ENCODE measurements around the gene TLE7.

Gene TLE7

GRCh38 chr16:71421911-71422310, 19.9 kb downstream of the TLE7 start:
- Mint-ChIP-seq H3K9me3 (no peaks in the 10 kb centered on the region), H3K27ac (no peak overlapping the region), H3K4me1 (peaks cover 9 to 11% of the 10 kb centered on the region in 2 donors), H3K27me3 (peaks cover 55 to 59% of the 10 kb centered on the region in 2 donors), H3K4me3 (no peak overlapping the region), H3K36me3 (no peaks in the 10 kb centered on the region)
- DNase-seq (no peak), ATAC-seq (replicated peaks) (no peak)

GRCh38 chr16:71414038-71414437, 27.8 kb downstream of the TLE7 start:
- Mint-ChIP-seq H3K4me3 (no peak overlapping the region), H3K27ac (no peak overlapping the region), H3K4me1 (peaks cover 9 to 11% of the 10 kb centered on the region in 2 donors), H3K27me3 (peaks cover 47 to 79% of the 10 kb centered on the region in 2 donors), H3K36me3 (no peaks in the 10 kb centered on the region), H3K9me3 (no peaks in the 10 kb centered on the region)
- ATAC-seq (replicated peaks) (no peak), DNase-seq (no peak)

GRCh38 chr16:71413341-71413740, 28.5 kb downstream of the TLE7 start:
- H3K27me3 Mint-ChIP-seq: peaks cover 47 to 77% of the 10 kb centered on the region in 2 donors
- no peak overlapping the region for H3K4me3 Mint-ChIP-seq
- no peaks in the 10 kb centered on the region for H3K9me3 Mint-ChIP-seq
- no peak overlapping the region for H3K27ac Mint-ChIP-seq
- H3K36me3 Mint-ChIP-seq: no peaks in the 10 kb centered on the region
- ATAC-seq (replicated peaks) (no peak), DNase-seq (no peak)
- H3K4me1 Mint-ChIP-seq: peaks cover 9 to 12% of the 10 kb centered on the region in 2 donors

GRCh38 chr16:71412270-71413160, 29.3 kb downstream of the TLE7 start:
- Mint-ChIP-seq H3K9me3 (no peaks in the 10 kb centered on the region), H3K4me3 (no peak overlapping the region), H3K27me3 (peaks cover 45 to 77% of the 10 kb centered on the region in 2 donors), H3K36me3 (no peaks in the 10 kb centered on the region), H3K4me1 (peaks cover 11 to 21% of the 10 kb centered on the region in 2 donors), H3K27ac (peak overlapping the region; percentile 47)
- DNase-seq: peak; percentile 33
- ATAC-seq (replicated peaks): peak; percentile 78 to 81

- H3K27ac Mint-ChIP-seq: no peak overlapping the region
- no peak for ATAC-seq (replicated peaks)
- H3K27me3 Mint-ChIP-seq: peaks cover 31 to 59% of the 10 kb centered on the region in 2 donors
These were observed 31.7 kb downstream of the TLE7 start for GRCh38 chr16:71410146-71410545.

GRCh38 chr16:71409011-71409775, 32.7 kb downstream of the TLE7 start:
- Mint-ChIP-seq H3K9me3 (peaks cover 8% of the 10 kb centered on the region in 2 donors), H3K27me3 (peaks cover 31 to 66% of the 10 kb centered on the region in 2 donors), H3K36me3 (peaks cover 0 to 10% of the 10 kb centered on the region in 2 donors), H3K4me1 (peaks cover 11 to 21% of the 10 kb centered on the region in 2 donors), H3K27ac (no peak overlapping the region), H3K4me3 (no peak overlapping the region)
- DNase-seq (no peak), ATAC-seq (replicated peaks) (no peak)

More at GRCh38 chr16:71410146-71410545, 31.7 kb downstream of the TLE7 start:
- Mint-ChIP-seq H3K9me3 (peaks cover 0 to 2% of the 10 kb centered on the region in 2 donors), H3K4me1 (peaks cover 11 to 21% of the 10 kb centered on the region in 2 donors), H3K36me3 (peaks cover 0 to 3% of the 10 kb centered on the region in 2 donors), H3K4me3 (no peak overlapping the region)
- DNase-seq: no peak

GRCh38 chr16:71408536-71408935, 33.3 kb downstream of the TLE7 start:
- peaks cover 31 to 67% of the 10 kb centered on the region in 2 donors for H3K27me3 Mint-ChIP-seq
- H3K36me3 Mint-ChIP-seq: peaks cover 0 to 10% of the 10 kb centered on the region in 2 donors
- peaks cover 11 to 21% of the 10 kb centered on the region in 2 donors for H3K4me1 Mint-ChIP-seq
- H3K27ac Mint-ChIP-seq: no peak overlapping the region
- ATAC-seq (replicated peaks): no peak
- no peak overlapping the region for H3K4me3 Mint-ChIP-seq
- peaks cover 9 to 13% of the 10 kb centered on the region in 2 donors for H3K9me3 Mint-ChIP-seq
- DNase-seq: no peak

GRCh38 chr16:71407731-71408130, 34.1 kb downstream of the TLE7 start:
- H3K27me3 Mint-ChIP-seq: peaks cover 33 to 68% of the 10 kb centered on the region in 2 donors
- H3K4me3 Mint-ChIP-seq: no peak overlapping the region
- H3K36me3 Mint-ChIP-seq: peaks cover 0 to 10% of the 10 kb centered on the region in 2 donors
- H3K27ac Mint-ChIP-seq: no peak overlapping the region
- no peak for ATAC-seq (replicated peaks)
- H3K9me3 Mint-ChIP-seq: peaks cover 9 to 13% of the 10 kb centered on the region in 2 donors
- peaks cover 9 to 17% of the 10 kb centered on the region in 2 donors for H3K4me1 Mint-ChIP-seq
- DNase-seq: no peak

GRCh38 chr16:71406724-71407123, 35.1 kb downstream of the TLE7 start:
- H3K36me3 Mint-ChIP-seq: peaks cover 0 to 10% of the 10 kb centered on the region in 2 donors
- no peak overlapping the region for H3K4me3 Mint-ChIP-seq
- H3K27ac Mint-ChIP-seq: no peak overlapping the region
- H3K9me3 Mint-ChIP-seq: peaks cover 9 to 13% of the 10 kb centered on the region in 2 donors
- DNase-seq (no peak), ATAC-seq (replicated peaks) (no peak)
- H3K4me1 Mint-ChIP-seq: peaks cover 2 to 10% of the 10 kb centered on the region in 2 donors
- peaks cover 32 to 64% of the 10 kb centered on the region in 2 donors for H3K27me3 Mint-ChIP-seq

GRCh38 chr16:71406316-71406715, 35.5 kb downstream of the TLE7 start:
- Mint-ChIP-seq H3K4me3 (no peak overlapping the region), H3K27me3 (peaks cover 31 to 62% of the 10 kb centered on the region in 2 donors), H3K9me3 (peaks cover 9 to 13% of the 10 kb centered on the region in 2 donors), H3K27ac (no peak overlapping the region), H3K36me3 (peaks cover 0 to 10% of the 10 kb centered on the region in 2 donors), H3K4me1 (peaks cover 2 to 10% of the 10 kb centered on the region in 2 donors)
- DNase-seq (no peak), ATAC-seq (replicated peaks) (no peak)

- ATAC-seq (replicated peaks) (no peak), DNase-seq (no peak)
- Mint-ChIP-seq H3K4me1 (peaks cover 2 to 10% of the 10 kb centered on the region in 2 donors), H3K27me3 (peaks cover 34 to 54% of the 10 kb centered on the region in 2 donors), H3K36me3 (peaks cover 0 to 10% of the 10 kb centered on the region in 2 donors), H3K9me3 (peaks cover 9 to 13% of the 10 kb centered on the region in 2 donors), H3K4me3 (no peak overlapping the region), H3K27ac (no peak overlapping the region)
These were observed 37.5 kb downstream of the TLE7 start for GRCh38 chr16:71404364-71404763.

GRCh38 chr16:71402674-71403073, 39.2 kb downstream of the TLE7 start:
- peaks cover under 1 to 2% of the 10 kb centered on the region in 2 donors for H3K4me1 Mint-ChIP-seq
- no peak overlapping the region for H3K4me3 Mint-ChIP-seq
- DNase-seq (no peak), ATAC-seq (replicated peaks) (no peak)
- H3K27ac Mint-ChIP-seq: no peak overlapping the region
- H3K36me3 Mint-ChIP-seq: peaks cover 0 to 10% of the 10 kb centered on the region in 2 donors
- peaks cover 9 to 13% of the 10 kb centered on the region in 2 donors for H3K9me3 Mint-ChIP-seq
- peaks cover 30 to 51% of the 10 kb centered on the region in 2 donors for H3K27me3 Mint-ChIP-seq

- ATAC-seq (replicated peaks) (no peak), DNase-seq (no peak)
- no peak overlapping the region for H3K27ac Mint-ChIP-seq
- H3K27me3 Mint-ChIP-seq: peaks cover 32 to 51% of the 10 kb centered on the region in 2 donors
- peaks cover 9 to 13% of the 10 kb centered on the region in 2 donors for H3K9me3 Mint-ChIP-seq
- no peak overlapping the region for H3K4me3 Mint-ChIP-seq
- H3K4me1 Mint-ChIP-seq: no peaks in the 10 kb centered on the region
- H3K36me3 Mint-ChIP-seq: peaks cover 0 to 10% of the 10 kb centered on the region in 2 donors
These were observed 39.8 kb downstream of the TLE7 start for GRCh38 chr16:71402007-71402406.
